Measurements from ENCODE around the gene METTL25. TPM values are rescaled to one million over a fixed set of nuclear protein-coding genes. Genes with fewer than 3 reads are reported as not detected.

The METTL25 gene
- polyA plus RNA-seq (8.2 and 11.1 TPM in 2 replicates), polyA minus RNA-seq (18.7 and 21.2 TPM in 2 replicates)

GRCh38 chr12:82358200-82359114 lies at the start of gene METTL25, which contains the start of gene CCDC59:
METTL25 (plus strand) TSS chr12:82358529; CDS start chr12:82358566, 37 bp downstream.
CCDC59 (minus strand) TSS chr12:82358387; CDS start chr12:82358376, 11 bp downstream.
- Histone ChIP-seq H3K79me2 (replicated peaks; ENCODE audit: insufficient read depth, low read length) (peaks cover 34% of the 10 kb centered on the region), H3K4me2 (ENCODE audit: low read length) (peak within 1 kb of the TSS; percentile 85), H3K4me3 (ENCODE audit: low read length) (peak within 1 kb of the TSS; percentile 79)

More at GRCh38 chr12:82358200-82359114, at the start of gene METTL25, which contains the start of gene CCDC59:
- Histone ChIP-seq H3K9ac (ENCODE audit: low read length) (peak within 1 kb of the TSS; percentile 94), H3K9me2 (ENCODE audit: insufficient read depth, low read length) (no peaks in the 10 kb centered on the region), H3K27ac (ENCODE audit: low read length) (peak within 1 kb of the TSS; percentile 97), H3F3A (ENCODE audit: insufficient read depth, low read length, poor library complexity, severe bottlenecking) (no peaks in the 10 kb centered on the region), H2AFZ (ENCODE audit: low read depth, low read length) (peak within 1 kb of the TSS; percentile 97), H4K20me1 (ENCODE audit: insufficient read depth) (no peaks in the 10 kb centered on the region), H3K36me3 (ENCODE audit: insufficient read depth, low read length) (no peaks in the 10 kb centered on the region), H3K9me3 (ENCODE audit: low read length) (no peaks in the 10 kb centered on the region), H3K27me3 (ENCODE audit: insufficient read depth, low read depth, low read length) (no peaks in the 10 kb centered on the region)
- no peak for TF ChIP-seq EZH2 (IDR thresholded peaks at IDR 0.05; ENCODE audit: borderline replicate concordance, insufficient read depth, low read length, poor library complexity, severe bottlenecking)
- TF ChIP-seq REST (IDR thresholded peaks at IDR 0.05; ENCODE audit: borderline replicate concordance): peak; percentile 91
- TF ChIP-seq TAF1 (IDR thresholded peaks at IDR 0.05; ENCODE audit: low read depth): peak; percentile 97
- TF ChIP-seq EP300 (conservative IDR thresholded peaks at IDR 0.05; ENCODE audit: poor library complexity, severe bottlenecking): peak; percentile 91
- peak; percentile 94 for TF ChIP-seq POLR2AphosphoS5 (IDR thresholded peaks at IDR 0.05)
- peak; percentile 100 for TF ChIP-seq CTCF (IDR thresholded peaks at IDR 0.05; ENCODE audit: poor library complexity, severe bottlenecking)
- peak; percentile 93 for TF ChIP-seq MXI1 (conservative IDR thresholded peaks at IDR 0.05; ENCODE audit: poor library complexity, severe bottlenecking)
- peak; percentile 86 for TF ChIP-seq SMC3 (conservative IDR thresholded peaks at IDR 0.05; ENCODE audit: poor library complexity)
- TF ChIP-seq RAD21 (conservative IDR thresholded peaks at IDR 0.05): peak; percentile 71

Measured in neural cell (in vitro differentiated cells).